PC-9 (cell line): ENCODE measurements around the gene DUOXA2.

Experiments used
- EZH2 ChIP-seq: fragments of 200-600 bp; sonication (generic); IDR thresholded peaks from 2 replicates; pipeline ENCODE4 v1.8.0; 2017; ENCODE audit warnings: antibody characterized with exemption, low read depth
- TF ChIP-seq, protein P1 (sequence below): fragments of 200-600 bp; sonication (generic); conservative IDR thresholded peaks from 2 replicates; pipeline ENCODE4 v1.6.1; 2017; ENCODE audit warnings: mixed run types, antibody characterized with exemption, mild to moderate bottlenecking, moderate library complexity

DNA sequence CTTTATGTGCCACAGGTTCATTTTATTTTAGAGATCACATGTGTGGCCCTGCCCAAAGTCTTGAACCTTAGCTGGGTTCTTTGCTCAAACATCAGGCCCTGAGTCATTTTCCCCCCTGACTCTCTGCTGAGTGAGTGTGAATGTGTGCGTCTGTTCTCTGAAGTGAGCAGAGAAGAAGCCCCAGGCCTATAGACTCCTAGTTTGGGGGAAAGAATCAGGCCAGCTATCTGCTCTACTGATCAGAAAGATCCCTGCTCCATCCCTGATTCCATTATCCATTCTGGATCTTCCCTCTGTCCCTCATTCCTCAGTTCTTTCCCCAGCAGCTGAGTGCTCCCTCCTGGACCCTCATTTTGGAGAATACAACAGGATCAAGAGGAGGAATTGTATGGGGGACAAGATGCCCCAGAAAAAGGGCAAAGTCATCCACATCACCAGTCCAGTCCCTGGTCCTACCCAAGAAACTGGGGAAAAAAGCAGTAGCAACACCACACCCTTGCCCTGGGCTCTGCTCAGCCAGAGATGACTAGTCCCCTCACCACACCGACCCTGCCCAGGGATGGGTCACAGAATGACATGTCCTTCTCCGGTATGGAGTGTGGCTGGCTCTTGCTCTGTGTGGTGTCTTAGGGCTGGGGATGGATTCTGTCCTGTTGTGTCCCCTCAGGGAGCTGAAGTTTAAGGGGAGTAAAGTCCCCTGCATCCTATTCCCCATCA, 18.9 kb downstream of the DUOXA2 start:
- TF ChIP-seq, protein P1, sequence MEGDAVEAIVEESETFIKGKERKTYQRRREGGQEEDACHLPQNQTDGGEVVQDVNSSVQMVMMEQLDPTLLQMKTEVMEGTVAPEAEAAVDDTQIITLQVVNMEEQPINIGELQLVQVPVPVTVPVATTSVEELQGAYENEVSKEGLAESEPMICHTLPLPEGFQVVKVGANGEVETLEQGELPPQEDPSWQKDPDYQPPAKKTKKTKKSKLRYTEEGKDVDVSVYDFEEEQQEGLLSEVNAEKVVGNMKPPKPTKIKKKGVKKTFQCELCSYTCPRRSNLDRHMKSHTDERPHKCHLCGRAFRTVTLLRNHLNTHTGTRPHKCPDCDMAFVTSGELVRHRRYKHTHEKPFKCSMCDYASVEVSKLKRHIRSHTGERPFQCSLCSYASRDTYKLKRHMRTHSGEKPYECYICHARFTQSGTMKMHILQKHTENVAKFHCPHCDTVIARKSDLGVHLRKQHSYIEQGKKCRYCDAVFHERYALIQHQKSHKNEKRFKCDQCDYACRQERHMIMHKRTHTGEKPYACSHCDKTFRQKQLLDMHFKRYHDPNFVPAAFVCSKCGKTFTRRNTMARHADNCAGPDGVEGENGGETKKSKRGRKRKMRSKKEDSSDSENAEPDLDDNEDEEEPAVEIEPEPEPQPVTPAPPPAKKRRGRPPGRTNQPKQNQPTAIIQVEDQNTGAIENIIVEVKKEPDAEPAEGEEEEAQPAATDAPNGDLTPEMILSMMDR: no peak
- no peak for TF ChIP-seq EZH2
